Glomerular visceral epithelial cell (primary cell): ENCODE results near the gene SAMD4A.

Source experiments
- DNase-seq: peaks from one replicate; pipeline ENCODE4 v3.0.0-alpha.2; 2016; ENCODE audit errors: extremely low spot score

SAMD4A gene

DNA sequence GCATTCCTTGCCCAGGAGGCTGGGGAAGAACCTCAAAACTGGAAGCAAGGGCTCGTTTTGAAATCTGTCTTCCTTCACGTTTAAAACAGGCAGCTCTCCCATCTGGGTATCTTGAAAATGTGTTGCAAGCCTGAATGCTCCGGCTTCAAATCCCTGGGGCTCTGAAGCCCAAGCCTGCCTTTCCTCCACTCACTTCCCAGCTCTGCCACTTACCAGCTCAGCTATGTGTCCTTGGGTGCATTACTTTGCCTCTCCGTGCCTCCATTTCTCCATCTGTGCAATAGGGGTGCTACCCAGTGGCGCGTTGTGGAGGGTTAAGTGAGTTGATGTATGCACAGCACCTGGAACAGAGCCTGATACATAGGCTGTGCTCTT lies 238.1 kb downstream of the SAMD4A start:
- no peak for DNase-seq

DNA sequence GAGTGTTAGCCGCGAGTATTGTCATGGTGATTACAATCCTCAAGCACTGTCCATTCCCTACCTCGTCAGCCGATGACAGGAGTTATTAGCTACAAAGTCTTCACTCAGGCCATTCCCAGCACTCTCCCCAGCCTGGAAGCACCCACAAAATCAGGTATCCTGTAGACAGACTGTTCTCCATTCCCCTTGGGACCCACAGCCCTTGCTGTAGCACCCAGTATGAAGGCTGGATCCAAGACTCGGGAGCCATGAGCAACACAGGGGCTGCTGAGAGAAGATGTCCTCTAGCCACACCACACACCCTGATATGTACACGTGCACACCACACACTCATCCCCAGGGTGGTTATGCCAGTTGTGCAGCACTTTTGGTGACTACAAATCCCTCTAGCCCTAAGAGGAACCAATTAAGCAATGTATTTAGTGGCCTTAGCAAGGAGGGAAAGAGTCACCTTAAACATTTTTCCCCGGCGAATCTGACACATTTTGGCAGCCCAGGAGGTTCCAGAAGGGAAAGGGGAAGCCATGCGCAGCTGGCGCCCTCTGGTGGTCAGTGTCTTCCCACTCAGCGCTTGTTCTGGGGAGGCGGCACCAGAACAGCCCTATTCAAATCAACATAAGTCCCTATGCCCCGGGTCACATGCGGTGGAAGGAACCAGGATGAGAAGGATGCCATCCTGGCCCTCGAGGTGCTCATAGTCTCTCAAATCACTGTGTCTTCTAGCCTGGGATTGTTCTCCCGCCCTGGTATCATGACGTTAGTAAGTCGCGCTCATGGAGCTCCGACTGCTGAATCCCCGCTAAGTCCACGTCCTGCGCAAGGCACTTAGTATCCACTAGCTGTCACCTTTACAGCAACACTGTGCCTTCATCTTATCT lies 238.8 kb downstream of the SAMD4A start:
- DNase-seq: peak; percentile 83

- DNase-seq: no peak
These were observed 239.7 kb downstream of the SAMD4A start for GRCh38 chr14:54806616-54807015.

GRCh38 chr14:54807428-54807827 lies 240.5 kb downstream of the SAMD4A start:
- no peak for DNase-seq

- DNase-seq: no peak
These were observed 241.0 kb downstream of the SAMD4A start for GRCh38 chr14:54807881-54808280.

DNA sequence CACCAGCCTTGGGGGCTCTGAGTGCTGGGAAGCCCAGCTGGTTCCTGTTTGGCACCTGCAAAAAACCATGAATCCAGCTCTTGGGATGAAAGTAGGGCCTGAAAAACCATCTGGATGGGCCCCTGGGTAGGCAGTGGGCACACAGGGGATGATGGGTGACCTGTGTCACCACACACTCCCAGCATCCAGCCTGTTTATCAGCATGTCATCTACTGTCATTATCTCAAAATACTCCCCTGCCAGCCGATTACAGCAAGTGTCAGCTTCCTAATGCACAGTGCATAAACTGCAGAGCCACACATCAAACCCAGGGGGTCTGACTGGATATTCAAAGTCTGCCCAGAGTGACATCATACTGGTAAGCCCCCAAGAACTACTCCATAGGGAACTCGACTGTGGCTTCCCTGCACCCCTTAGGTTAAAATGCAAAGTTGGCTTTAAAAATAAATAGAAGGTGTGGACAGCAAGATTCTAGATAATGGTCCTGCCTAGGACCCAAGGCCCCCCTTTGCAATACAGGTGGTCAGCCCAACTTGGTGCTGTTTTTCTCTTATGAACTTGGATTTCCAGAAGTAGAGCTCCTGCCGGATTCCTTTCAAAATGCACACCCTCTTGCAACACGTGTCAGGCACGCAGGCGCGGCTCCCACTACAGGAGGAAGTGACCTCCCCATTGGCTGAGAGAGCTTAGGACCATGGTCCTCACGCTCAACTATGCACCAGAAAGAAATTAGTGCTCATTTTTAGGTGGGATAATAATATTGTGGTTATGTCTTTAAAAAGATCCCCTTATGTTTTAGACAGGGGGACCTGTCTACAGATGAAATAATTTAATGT lies 241.6 kb downstream of the SAMD4A start:
- no peak for DNase-seq

- DNase-seq: no peak
These were observed 242.8 kb downstream of the SAMD4A start for GRCh38 chr14:54809767-54810166.

GRCh38 chr14:54812617-54813016 lies 245.7 kb downstream of the SAMD4A start:
- DNase-seq: no peak

DNA sequence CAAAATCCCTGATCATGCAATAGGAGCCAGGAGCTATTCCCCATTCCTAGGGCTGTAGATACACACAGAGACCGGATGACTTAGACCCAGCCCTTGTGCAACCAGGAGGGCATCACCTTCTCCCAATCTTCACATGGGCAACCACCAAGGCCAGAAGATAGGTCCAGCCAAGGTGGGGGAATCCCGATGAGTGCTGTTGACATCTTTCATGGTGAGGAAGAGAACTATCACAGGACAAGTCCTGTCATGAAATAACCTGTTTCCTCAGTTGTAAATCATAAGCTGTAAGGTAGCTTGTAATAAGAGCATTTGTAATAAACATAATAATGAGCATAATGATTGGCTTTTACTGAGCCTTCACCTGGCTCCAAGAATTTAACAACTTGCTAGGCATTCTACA lies 246.2 kb downstream of the SAMD4A start:
- no peak for DNase-seq

- peak; percentile 44 for DNase-seq
These were observed 247.1 kb downstream of the SAMD4A start for GRCh38 chr14:54814076-54814475.

DNA sequence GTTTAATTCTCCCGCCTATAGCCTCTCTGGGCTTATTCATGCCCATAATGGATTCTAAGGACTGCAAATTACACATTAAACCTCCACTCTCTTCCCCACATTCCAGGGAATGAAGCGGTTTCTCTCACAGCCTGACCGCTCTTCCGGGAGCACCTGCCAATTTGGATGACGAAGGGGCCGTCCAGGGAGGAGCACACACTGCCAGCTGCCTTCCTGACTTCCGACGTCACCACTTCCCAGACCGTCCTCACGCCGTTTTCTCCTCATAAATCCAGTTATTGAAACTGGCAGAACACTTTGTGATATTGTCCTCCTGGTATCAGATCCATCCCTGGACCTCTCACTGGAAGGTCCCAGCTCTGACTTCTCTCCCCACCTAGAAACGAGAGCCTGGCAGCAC lies 248.1 kb downstream of the SAMD4A start:
- peak; percentile 91 for DNase-seq

- DNase-seq: no peak
These were observed 248.6 kb downstream of the SAMD4A start for GRCh38 chr14:54815515-54815914.

GRCh38 chr14:54816450-54816849 lies 249.5 kb downstream of the SAMD4A start:
- no peak for DNase-seq

DNA sequence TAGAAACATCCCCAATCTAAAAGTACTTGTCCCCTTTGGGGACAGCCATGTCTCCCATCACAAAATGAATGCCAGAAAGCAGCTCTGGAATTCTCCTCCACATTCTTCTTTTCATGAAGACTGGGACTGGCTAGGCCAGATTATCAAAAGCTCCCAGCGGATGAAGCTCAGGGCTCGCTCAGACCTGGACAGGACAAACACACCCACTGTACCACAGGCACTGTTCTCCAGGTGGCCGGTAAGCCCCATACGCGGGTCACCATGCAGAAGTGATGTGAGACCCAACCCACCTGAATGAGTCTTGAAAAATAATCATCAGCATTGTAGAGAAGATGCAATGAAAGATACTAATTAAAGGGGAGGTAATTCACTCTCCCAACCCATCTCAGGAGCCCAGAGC lies 250.6 kb downstream of the SAMD4A start:
- DNase-seq: no peak

GRCh38 chr14:54818201-54819133 lies 251.5 kb downstream of the SAMD4A start:
- DNase-seq: peak; percentile 84

- no peak for DNase-seq
These were observed 255.8 kb downstream of the SAMD4A start for GRCh38 chr14:54822685-54823084.

DNA sequence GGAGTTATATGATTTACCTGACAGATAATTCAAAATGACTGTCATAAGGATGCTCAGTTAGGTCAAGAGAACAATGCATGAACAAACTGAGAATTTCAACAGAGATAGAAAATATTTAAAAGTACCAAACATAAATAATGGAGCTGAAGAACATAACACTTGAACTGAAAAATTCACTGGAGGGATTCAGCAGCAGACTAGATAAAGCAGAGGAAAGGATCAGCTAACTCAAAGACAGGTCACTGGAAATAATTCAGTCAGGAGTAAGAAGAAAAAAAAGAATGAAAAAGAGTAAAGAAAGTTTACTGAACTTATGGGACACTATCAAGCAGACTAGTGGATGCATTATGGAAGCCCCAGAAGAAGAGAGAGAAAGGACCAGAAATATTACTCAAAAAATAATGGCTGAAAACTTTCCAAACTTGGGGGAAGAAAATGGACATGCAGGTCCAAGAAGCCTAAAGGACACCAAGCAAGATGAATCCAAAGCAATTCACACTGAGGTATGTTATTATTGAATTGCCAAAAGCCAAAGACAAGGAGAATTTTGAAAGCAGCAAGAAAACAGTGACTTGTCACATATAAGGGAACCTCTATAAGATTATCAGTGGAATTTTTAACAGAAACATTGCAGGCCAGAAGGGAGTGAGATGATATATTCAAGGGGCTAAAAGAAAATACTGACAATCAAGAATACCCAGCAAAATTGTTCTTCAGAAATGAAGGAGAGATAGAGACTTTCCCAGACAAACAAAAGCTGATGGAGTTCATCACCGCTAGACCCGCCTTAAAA lies 257.0 kb downstream of the SAMD4A start:
- no peak for DNase-seq

GRCh38 chr14:54828037-54828436 lies 261.1 kb downstream of the SAMD4A start:
- no peak for DNase-seq

- no peak for DNase-seq
These were observed 262.7 kb downstream of the SAMD4A start for GRCh38 chr14:54829486-54830224.

DNA sequence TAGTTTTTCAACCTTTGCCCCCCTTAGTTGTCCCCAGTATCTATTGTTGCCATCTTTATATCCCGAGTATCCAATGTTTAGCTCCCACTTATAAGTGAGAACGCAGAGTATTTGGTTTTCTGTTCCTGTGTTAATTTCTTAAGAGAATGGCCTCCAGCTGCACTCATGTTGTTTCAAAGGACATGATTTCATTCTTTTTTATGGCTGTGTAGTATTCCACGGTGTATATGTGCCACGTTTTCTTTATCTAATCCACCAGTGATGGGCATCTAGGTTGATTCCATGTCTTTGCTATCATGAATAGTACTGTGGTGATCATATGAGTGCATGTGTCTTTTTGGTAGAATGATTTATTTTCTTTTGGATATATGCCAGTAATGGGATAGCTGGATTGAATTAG lies 263.7 kb downstream of the SAMD4A start:
- no peak for DNase-seq
